Measurements from ENCODE around the gene MRPL4. TPM values are rescaled to one million over a fixed set of nuclear protein-coding genes. Genes with fewer than 3 reads are reported as not detected.
A peak's percentile ranks its signal among the peaks of the same experiment; 100 is the strongest.

Gene MRPL4
- total and polyA plus RNA-seq, 2 of the 13 experiments (the other 11 are each of a cell fraction or from before 2014, with no cell fraction given), result 40.6 to 42.5 TPM

DNA sequence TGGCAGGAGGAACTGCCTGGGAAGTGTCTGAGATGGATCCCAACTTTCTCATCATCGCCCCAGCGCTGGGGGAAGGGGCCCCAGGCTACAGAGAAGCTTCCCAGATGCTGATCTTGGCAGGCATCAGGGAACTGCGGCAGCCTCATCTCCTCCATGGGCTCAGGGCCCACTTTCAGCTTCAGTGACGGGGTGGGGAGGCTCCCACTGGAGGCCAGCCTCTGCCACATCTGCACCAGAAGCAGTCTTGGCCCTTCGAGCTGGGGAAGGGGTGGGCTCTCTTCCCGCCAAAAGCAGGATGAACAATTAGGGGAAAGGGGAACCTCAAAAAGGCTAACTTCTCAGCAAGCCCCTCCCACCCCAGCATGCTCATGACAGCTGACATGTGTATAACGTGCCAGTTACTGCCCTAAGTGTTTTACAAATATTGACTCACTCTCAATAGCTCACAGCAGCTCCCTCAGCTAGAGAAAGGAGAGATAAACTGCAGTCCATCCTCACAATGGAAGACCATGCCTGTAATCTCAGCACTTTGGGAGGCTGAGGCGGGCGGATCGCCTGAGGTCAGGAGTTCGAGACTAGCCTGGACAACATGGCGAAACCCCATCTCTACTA, 13.7 kb upstream of the MRPL4 start (continued):
- no peak for TF ChIP-seq ZNF788 (CRISPR knock-in tag; IDR thresholded peaks at IDR 0.05; ENCODE audit: borderline replicate concordance)
- no peak for TF ChIP-seq NPAS2 (CRISPR knock-in tag; IDR thresholded peaks at IDR 0.05; ENCODE audit: borderline replicate concordance)
- TF ChIP-seq, protein P1, sequence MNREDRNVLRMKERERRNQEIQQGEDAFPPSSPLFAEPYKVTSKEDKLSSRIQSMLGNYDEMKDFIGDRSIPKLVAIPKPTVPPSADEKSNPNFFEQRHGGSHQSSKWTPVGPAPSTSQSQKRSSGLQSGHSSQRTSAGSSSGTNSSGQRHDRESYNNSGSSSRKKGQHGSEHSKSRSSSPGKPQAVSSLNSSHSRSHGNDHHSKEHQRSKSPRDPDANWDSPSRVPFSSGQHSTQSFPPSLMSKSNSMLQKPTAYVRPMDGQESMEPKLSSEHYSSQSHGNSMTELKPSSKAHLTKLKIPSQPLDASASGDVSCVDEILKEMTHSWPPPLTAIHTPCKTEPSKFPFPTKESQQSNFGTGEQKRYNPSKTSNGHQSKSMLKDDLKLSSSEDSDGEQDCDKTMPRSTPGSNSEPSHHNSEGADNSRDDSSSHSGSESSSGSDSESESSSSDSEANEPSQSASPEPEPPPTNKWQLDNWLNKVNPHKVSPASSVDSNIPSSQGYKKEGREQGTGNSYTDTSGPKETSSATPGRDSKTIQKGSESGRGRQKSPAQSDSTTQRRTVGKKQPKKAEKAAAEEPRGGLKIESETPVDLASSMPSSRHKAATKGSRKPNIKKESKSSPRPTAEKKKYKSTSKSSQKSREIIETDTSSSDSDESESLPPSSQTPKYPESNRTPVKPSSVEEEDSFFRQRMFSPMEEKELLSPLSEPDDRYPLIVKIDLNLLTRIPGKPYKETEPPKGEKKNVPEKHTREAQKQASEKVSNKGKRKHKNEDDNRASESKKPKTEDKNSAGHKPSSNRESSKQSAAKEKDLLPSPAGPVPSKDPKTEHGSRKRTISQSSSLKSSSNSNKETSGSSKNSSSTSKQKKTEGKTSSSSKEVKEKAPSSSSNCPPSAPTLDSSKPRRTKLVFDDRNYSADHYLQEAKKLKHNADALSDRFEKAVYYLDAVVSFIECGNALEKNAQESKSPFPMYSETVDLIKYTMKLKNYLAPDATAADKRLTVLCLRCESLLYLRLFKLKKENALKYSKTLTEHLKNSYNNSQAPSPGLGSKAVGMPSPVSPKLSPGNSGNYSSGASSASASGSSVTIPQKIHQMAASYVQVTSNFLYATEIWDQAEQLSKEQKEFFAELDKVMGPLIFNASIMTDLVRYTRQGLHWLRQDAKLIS (CRISPR knock-in tag; IDR thresholded peaks at IDR 0.05), result no peak
- TF ChIP-seq, protein P2, sequence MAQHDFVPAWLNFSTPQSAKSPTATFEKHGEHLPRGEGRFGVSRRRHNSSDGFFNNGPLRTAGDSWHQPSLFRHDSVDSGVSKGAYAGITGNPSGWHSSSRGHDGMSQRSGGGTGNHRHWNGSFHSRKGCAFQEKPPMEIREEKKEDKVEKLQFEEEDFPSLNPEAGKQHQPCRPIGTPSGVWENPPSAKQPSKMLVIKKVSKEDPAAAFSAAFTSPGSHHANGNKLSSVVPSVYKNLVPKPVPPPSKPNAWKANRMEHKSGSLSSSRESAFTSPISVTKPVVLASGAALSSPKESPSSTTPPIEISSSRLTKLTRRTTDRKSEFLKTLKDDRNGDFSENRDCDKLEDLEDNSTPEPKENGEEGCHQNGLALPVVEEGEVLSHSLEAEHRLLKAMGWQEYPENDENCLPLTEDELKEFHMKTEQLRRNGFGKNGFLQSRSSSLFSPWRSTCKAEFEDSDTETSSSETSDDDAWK (CRISPR knock-in tag; IDR thresholded peaks at IDR 0.05), result no peak
- TF ChIP-seq, protein P3, sequence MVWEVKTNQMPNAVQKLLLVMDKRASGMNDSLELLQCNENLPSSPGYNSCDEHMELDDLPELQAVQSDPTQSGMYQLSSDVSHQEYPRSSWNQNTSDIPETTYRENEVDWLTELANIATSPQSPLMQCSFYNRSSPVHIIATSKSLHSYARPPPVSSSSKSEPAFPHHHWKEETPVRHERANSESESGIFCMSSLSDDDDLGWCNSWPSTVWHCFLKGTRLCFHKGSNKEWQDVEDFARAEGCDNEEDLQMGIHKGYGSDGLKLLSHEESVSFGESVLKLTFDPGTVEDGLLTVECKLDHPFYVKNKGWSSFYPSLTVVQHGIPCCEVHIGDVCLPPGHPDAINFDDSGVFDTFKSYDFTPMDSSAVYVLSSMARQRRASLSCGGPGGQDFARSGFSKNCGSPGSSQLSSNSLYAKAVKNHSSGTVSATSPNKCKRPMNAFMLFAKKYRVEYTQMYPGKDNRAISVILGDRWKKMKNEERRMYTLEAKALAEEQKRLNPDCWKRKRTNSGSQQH (CRISPR knock-in tag; IDR thresholded peaks at IDR 0.05; ENCODE audit: low read depth), result no peak
- TF ChIP-seq SMC3 (IDR thresholded peaks at IDR 0.05; ENCODE audit: low read length), result no peak
- TF ChIP-seq EZH2 (conservative IDR thresholded peaks at IDR 0.05; ENCODE audit: low read depth, low read length), result no peak
- no peak for TF ChIP-seq ZNF790 (CRISPR knock-in tag; IDR thresholded peaks at IDR 0.05; ENCODE audit: borderline replicate concordance)
- TF ChIP-seq ZNF274 (CRISPR knock-in tag; IDR thresholded peaks at IDR 0.05), result no peak
- TF ChIP-seq, protein P4, sequence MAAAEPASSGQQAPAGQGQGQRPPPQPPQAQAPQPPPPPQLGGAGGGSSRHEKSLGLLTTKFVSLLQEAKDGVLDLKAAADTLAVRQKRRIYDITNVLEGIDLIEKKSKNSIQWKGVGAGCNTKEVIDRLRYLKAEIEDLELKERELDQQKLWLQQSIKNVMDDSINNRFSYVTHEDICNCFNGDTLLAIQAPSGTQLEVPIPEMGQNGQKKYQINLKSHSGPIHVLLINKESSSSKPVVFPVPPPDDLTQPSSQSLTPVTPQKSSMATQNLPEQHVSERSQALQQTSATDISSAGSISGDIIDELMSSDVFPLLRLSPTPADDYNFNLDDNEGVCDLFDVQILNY (CRISPR knock-in tag; conservative IDR thresholded peaks at IDR 0.05), result no peak
- TF ChIP-seq HDAC1 (CRISPR knock-in tag; IDR thresholded peaks at IDR 0.05), result peak; percentile 85
- TF ChIP-seq ZNF605 (CRISPR knock-in tag; IDR thresholded peaks at IDR 0.05), result peak; percentile 57; the same call in 1 of the 2 replicates
- no peak for TF ChIP-seq PAX8 (CRISPR knock-in tag; IDR thresholded peaks at IDR 0.05; ENCODE audit: borderline replicate concordance)
- TF ChIP-seq RNF2 (conservative IDR thresholded peaks at IDR 0.05; ENCODE audit: low read depth), result no peak
- TF ChIP-seq ZEB1 (IDR thresholded peaks at IDR 0.05; ENCODE audit: insufficient replicate concordance, low read depth), result no peak
- no peak for TF ChIP-seq PHF5A (CRISPR knock-in tag; IDR thresholded peaks at IDR 0.05; ENCODE audit: low read depth, unreplicated experiment)
- no peak for TF ChIP-seq ZNF737 (CRISPR knock-in tag; IDR thresholded peaks at IDR 0.05; ENCODE audit: borderline replicate concordance)
- no peak for TF ChIP-seq STAT5B (CRISPR knock-in tag; IDR thresholded peaks at IDR 0.05)
- TF ChIP-seq ZBTB7A (CRISPR knock-in tag; IDR thresholded peaks at IDR 0.05), result no peak
- TF ChIP-seq, protein P5, sequence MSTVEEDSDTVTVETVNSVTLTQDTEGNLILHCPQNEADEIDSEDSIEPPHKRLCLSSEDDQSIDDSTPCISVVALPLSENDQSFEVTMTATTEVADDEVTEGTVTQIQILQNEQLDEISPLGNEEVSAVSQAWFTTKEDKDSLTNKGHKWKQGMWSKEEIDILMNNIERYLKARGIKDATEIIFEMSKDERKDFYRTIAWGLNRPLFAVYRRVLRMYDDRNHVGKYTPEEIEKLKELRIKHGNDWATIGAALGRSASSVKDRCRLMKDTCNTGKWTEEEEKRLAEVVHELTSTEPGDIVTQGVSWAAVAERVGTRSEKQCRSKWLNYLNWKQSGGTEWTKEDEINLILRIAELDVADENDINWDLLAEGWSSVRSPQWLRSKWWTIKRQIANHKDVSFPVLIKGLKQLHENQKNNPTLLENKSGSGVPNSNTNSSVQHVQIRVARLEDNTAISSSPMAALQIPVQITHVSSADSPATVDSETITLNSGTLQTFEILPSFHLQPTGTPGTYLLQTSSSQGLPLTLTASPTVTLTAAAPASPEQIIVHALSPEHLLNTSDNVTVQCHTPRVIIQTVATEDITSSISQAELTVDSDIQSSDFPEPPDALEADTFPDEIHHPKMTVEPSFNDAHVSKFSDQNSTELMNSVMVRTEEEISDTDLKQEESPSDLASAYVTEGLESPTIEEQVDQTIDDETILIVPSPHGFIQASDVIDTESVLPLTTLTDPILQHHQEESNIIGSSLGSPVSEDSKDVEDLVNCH (CRISPR knock-in tag; IDR thresholded peaks at IDR 0.05), result no peak
- TF ChIP-seq ZNF234 (CRISPR knock-in tag; conservative IDR thresholded peaks at IDR 0.05), result no peak

Measured in HepG2 (cell line).